Osteoblast (primary cell): Measurements from ENCODE around the gene EEF1A2. TPM values are rescaled to one million over a fixed set of nuclear protein-coding genes. Genes with fewer than 3 reads are reported as not detected.

ENCODE experiments used
- DNase-seq: peaks from one replicate; pipeline ENCODE4 v3.0.0; 2011; ENCODE audit warnings: low spot score, mixed read lengths; ENCODE audit not compliant: insufficient read length; ENCODE audit errors: missing footprints
- H2AFZ ChIP-seq: 2 replicates; pipeline ENCODE4 v1.6.0; 2011; ENCODE audit warnings: mild to moderate bottlenecking, low read length
- H3K27ac ChIP-seq: 2 replicates; pipeline ENCODE4 v1.5.1; 2011; ENCODE audit warnings: mild to moderate bottlenecking, low read depth, low read length, moderate library complexity
- H3K27me3 ChIP-seq: 2 replicates; pipeline ENCODE4 v1.6.0; 2012; ENCODE audit warnings: mild to moderate bottlenecking, control low read depth, inconsistent platforms, low read length, moderate library complexity; ENCODE audit not compliant: insufficient read depth
- H3K36me3 ChIP-seq: 2 replicates; pipeline ENCODE4 v1.5.1; 2011; ENCODE audit warnings: mild to moderate bottlenecking, low read length, control low read depth, moderate library complexity; ENCODE audit not compliant: insufficient read depth
- H3K4me1 ChIP-seq: 2 replicates; pipeline ENCODE4 v1.5.1; 2011; ENCODE audit warnings: mild to moderate bottlenecking, low read length, control low read depth, moderate library complexity; ENCODE audit not compliant: insufficient read depth
- H3K4me2 ChIP-seq: 2 replicates; pipeline ENCODE4 v1.6.0; 2011; ENCODE audit warnings: mild to moderate bottlenecking, low read length; ENCODE audit not compliant: insufficient read depth
- H3K4me3 ChIP-seq: fragments of 200-600 bp; sonication (generic); 3 replicates; pipeline ENCODE4 v1.5.1; 2012; ENCODE audit warnings: mild to moderate bottlenecking, low read length, inconsistent platforms; ENCODE audit not compliant: insufficient read depth
- H3K79me2 ChIP-seq: 2 replicates; pipeline ENCODE4 v1.6.0; 2012; ENCODE audit warnings: mild to moderate bottlenecking, low read length, control low read depth, inconsistent platforms; ENCODE audit not compliant: insufficient read depth
- H3K9me3 ChIP-seq: 2 replicates; pipeline ENCODE4 v1.5.1; 2011; ENCODE audit warnings: low read depth, low read length, control low read depth
- H4K20me1 ChIP-seq: 2 replicates; pipeline ENCODE4 v1.6.0; 2012; ENCODE audit warnings: mild to moderate bottlenecking, low read length, control low read depth; ENCODE audit not compliant: insufficient read depth
- CTCF ChIP-seq: IDR thresholded peaks from 2 replicates; pipeline ENCODE4 v1.5.1; 2011; ENCODE audit warnings: mild to moderate bottlenecking, low read depth, low read length, moderate library complexity; ENCODE audit errors: extremely low read depth
- total RNA-seq: library from RNA; depleted of rRNA; stranded (reverse); fragments of >200 nt; gene quantifications from 2 replicates; pipeline ENCODE4 v1.2.3, GENCODE V29; 2012

EEF1A2 gene
- total RNA-seq, 1 donor = not detected

DNA sequence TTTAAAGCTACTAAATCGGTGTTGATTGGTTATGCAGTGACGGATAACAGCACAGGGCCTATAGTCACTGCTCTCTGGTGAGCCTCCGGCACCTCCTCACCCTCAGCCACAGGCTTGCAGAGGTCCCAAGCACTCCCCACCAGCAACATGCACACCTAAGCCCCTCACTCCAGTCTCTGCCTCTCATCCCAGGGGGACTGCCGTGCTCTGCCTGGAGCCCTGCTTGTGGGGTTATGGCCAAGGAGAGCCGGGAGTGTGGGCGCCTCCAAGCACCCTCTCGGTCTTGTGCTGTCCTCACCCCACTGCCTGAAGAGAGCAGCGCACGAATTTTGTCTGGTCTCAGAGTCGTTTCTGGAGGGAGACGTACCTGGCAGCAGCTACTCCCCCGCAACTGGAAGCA is 6.8 kb upstream of the EEF1A2 start:
- no peaks in the 10 kb centered on the region for H3K9me3 ChIP-seq
- H2AFZ ChIP-seq = no peak overlapping the region
- H3K27ac ChIP-seq = no peak overlapping the region
- peak; percentile 62 for DNase-seq
- H3K4me1 ChIP-seq = no peaks in the 10 kb centered on the region
- TF ChIP-seq CTCF = no peak
- H4K20me1 ChIP-seq = no peaks in the 10 kb centered on the region
- H3K4me3 ChIP-seq = no peak overlapping the region
- no peak overlapping the region for H3K4me2 ChIP-seq
- no peaks in the 10 kb centered on the region for H3K79me2 ChIP-seq
- H3K27me3 ChIP-seq = peaks cover 24% of the 10 kb centered on the region
- H3K36me3 ChIP-seq = no peaks in the 10 kb centered on the region

DNA sequence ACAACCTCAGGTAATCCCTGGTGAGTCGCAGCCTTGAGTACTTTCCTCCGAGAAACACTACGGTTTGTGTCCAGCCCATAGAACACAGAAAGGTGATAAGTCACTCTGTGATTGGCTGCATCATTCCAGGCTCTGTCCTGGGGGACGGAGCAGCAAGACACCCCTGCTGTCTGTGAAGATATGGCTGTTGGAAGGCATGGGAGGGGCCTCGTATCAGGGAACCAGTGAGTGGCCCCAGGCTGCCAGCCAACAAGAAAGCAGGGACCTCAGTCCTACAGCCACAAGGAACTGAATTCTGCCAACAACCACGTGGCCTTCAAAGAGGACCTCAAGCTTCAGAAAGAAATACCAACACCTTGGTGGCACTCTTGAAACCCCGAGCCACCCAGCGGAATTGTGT is 6.4 kb upstream of the EEF1A2 start:
- Histone ChIP-seq H3K4me1 (no peaks in the 10 kb centered on the region), H3K4me2 (no peak overlapping the region), H3K27me3 (peaks cover 24% of the 10 kb centered on the region), H2AFZ (no peak overlapping the region), H3K9me3 (no peaks in the 10 kb centered on the region), H3K79me2 (no peaks in the 10 kb centered on the region), H3K27ac (no peak overlapping the region), H4K20me1 (no peaks in the 10 kb centered on the region), H3K4me3 (no peak overlapping the region), H3K36me3 (no peaks in the 10 kb centered on the region)
- peak; percentile 41 for DNase-seq
- TF ChIP-seq CTCF = no peak

- Histone ChIP-seq H3K27me3 (peaks cover 26% of the 10 kb centered on the region), H2AFZ (no peak overlapping the region), H3K9me3 (no peaks in the 10 kb centered on the region), H3K36me3 (no peaks in the 10 kb centered on the region), H3K79me2 (no peaks in the 10 kb centered on the region), H3K4me2 (no peak overlapping the region), H3K27ac (no peak overlapping the region), H3K4me3 (no peak overlapping the region), H3K4me1 (no peaks in the 10 kb centered on the region), H4K20me1 (no peaks in the 10 kb centered on the region)
- TF ChIP-seq CTCF = no peak
- peak; percentile 49 for DNase-seq
Measured at GRCh38 chr20:63504642-63505041, 5.8 kb upstream of the EEF1A2 start.

DNA sequence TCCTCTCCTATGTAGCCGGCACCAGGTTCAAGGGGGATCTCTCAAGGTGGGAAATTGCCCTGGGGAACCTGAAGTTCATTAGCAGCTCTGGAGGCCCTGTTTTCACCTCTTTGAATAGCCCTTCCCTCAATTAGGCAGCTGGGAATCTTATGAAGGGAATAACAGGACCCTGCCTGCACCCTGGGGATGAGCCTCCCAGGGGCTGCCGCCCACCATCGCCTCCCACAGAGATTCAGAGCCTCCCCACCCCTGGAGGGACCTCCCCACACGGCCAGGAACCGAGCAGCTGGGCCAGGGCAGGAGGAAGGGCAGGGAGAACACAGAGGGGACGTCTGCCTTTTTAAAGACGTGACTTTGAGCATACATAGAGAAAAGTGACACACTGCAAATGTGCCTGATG is 4.6 kb upstream of the EEF1A2 start:
- Histone ChIP-seq H4K20me1 (no peaks in the 10 kb centered on the region), H3K9me3 (no peaks in the 10 kb centered on the region), H3K4me1 (no peaks in the 10 kb centered on the region), H3K79me2 (no peaks in the 10 kb centered on the region), H3K27ac (no peak overlapping the region), H3K4me2 (no peak overlapping the region), H2AFZ (no peak overlapping the region), H3K36me3 (no peaks in the 10 kb centered on the region), H3K4me3 (no peak overlapping the region), H3K27me3 (peaks cover 27% of the 10 kb centered on the region)
- peak; percentile 62 for DNase-seq
- TF ChIP-seq CTCF = no peak
